ENCODE data around the gene CHCHD6.

GRCh38 chr3:126910231-126910630, 206.2 kb downstream of the CHCHD6 start:
- TF ChIP-seq CTCF (IDR thresholded peaks at IDR 0.05) = no peak
- no peak for TF ChIP-seq MAX (CRISPR knock-in tag; IDR thresholded peaks at IDR 0.05)
- no peak for TF ChIP-seq ZMAT4 (CRISPR knock-in tag; IDR thresholded peaks at IDR 0.05)
- no peak for TF ChIP-seq HMGA2 (CRISPR knock-in tag; IDR thresholded peaks at IDR 0.05)
- TF ChIP-seq NR3C1 (CRISPR knock-in tag; conservative IDR thresholded peaks at IDR 0.05; ENCODE audit: low read depth) = no peak
- no peak for TF ChIP-seq CBFB (CRISPR knock-in tag; IDR thresholded peaks at IDR 0.05; ENCODE audit: low read depth)
- TF ChIP-seq TP53 (CRISPR knock-in tag; IDR thresholded peaks at IDR 0.05) = no peak
- no peak for TF ChIP-seq PREB (CRISPR knock-in tag; IDR thresholded peaks at IDR 0.05; ENCODE audit: borderline replicate concordance)
- TF ChIP-seq ETV6 (CRISPR knock-in tag; IDR thresholded peaks at IDR 0.05) = no peak
- TF ChIP-seq CREB1 (CRISPR knock-in tag; IDR thresholded peaks at IDR 0.05) = no peak
- no peak for TF ChIP-seq E2F1 (CRISPR knock-in tag; IDR thresholded peaks at IDR 0.05)
- TF ChIP-seq IRF2 (CRISPR knock-in tag; IDR thresholded peaks at IDR 0.05; ENCODE audit: borderline replicate concordance, low read depth) = no peak
- TF ChIP-seq USF1 (CRISPR knock-in tag; IDR thresholded peaks at IDR 0.05) = no peak
- TF ChIP-seq ERG (CRISPR knock-in tag; IDR thresholded peaks at IDR 0.05) = no peak

All from WTC11 (cell line).